Keratinocyte (primary cell): ENCODE results near the gene RAB35.

ENCODE experiments used
- CTCF ChIP-seq, 3 experiments: IDR thresholded peaks in 1 of 3; conservative IDR thresholded peaks in 1 of 3; optimal IDR thresholded peaks in 1 of 3; 2 replicates in 2 of 3; 3 replicates in 1 of 3; pipeline versions ENCODE3 to v1.5.1; 2011; ENCODE audit warnings: low read length in 3 of 3, mild to moderate bottlenecking in 3 of 3, moderate library complexity in 2 of 3, control low read depth in 1 of 3, inconsistent platforms in 1 of 3; ENCODE audit not compliant: insufficient read depth in 2 of 3; ENCODE audit errors: extremely low read depth in 1 of 3
- EZH2 ChIP-seq: IDR thresholded peaks from one replicate; pipeline ENCODE4 v1.6.1; 2012; ENCODE audit warnings: inconsistent platforms, mild to moderate bottlenecking, low read length, moderate library complexity

GRCh38 chr12:120048263-120048662, 68.3 kb downstream of the RAB35 start:
- TF ChIP-seq CTCF (optimal IDR thresholded peaks at IDR 0.05 in 1 of 3, IDR thresholded peaks at IDR 0.05 in 1 of 3, conservative IDR thresholded peaks at IDR 0.05 in 1 of 3; ENCODE audit: extremely low read depth in 1 of 3, insufficient read depth in 2 of 3, low read length in 3 of 3) (no peak), EZH2 (no peak)
